H1 (cell line): Measurements from ENCODE around the gene NDUFA11. TPM values are rescaled to one million over a fixed set of nuclear protein-coding genes. Genes with fewer than 3 reads are reported as not detected.

Source experiments
- CTCF ChIA-PET: fragments of 300-600 bp; sonication (Branson Sonifier 250); formaldehyde crosslinking; loops from one replicate; lab custom pipeline; 2021; ENCODE audit not compliant: partially characterized antibody; lab: Charles Lee
- POLR2A ChIA-PET: fragments of 300-600 bp; sonication (Branson Sonifier 250); formaldehyde crosslinking; loops from one replicate; lab custom pipeline; 2021; ENCODE audit warnings: inconsistent platforms; ENCODE audit not compliant: partially characterized antibody; lab: Charles Lee
- DNase-seq, 2 experiments: peaks; one replicate each; pipeline versions ENCODE4 v3.0.0 to v3.0.0-alpha.2; 2010 to 2022; ENCODE audit warnings: low spot score in 2 of 2, low read depth in 1 of 2, mixed read lengths in 1 of 2
- FAIRE-seq: peaks from 2 replicates; lab custom pipeline; 2011; peaks lifted over from hg19 to GRCh38; lab: Jason Lieb, UNC
- H2AFZ ChIP-seq: 2 replicates; pipeline ENCODE4 v1.8.1; 2012; ENCODE audit warnings: low read length, inconsistent platforms
- H2AK5ac ChIP-seq: 2 replicates; pipeline ENCODE4 v1.6.1; 2013; ENCODE audit warnings: low read depth, low read length
- H2BK120ac ChIP-seq: replicated peaks from 2 replicates; pipeline ENCODE3; 2013; ENCODE audit warnings: low read depth, low read length, inconsistent platforms
- H2BK12ac ChIP-seq: 2 replicates; pipeline ENCODE4 v1.6.1; 2013; ENCODE audit warnings: low read depth, low read length
- H2BK15ac ChIP-seq: 2 replicates; pipeline ENCODE4 v1.6.1; 2013; ENCODE audit warnings: low read length
- H2BK20ac ChIP-seq: 2 replicates; pipeline ENCODE4 v1.6.1; 2013; ENCODE audit warnings: low read length
- H2BK5ac ChIP-seq: 2 replicates; pipeline ENCODE4 v1.6.1; 2013; ENCODE audit warnings: low read depth, low read length
- H3K14ac ChIP-seq: 2 replicates; pipeline ENCODE4 v1.6.1; 2013; ENCODE audit warnings: inconsistent platforms; ENCODE audit not compliant: insufficient read length
- H3K18ac ChIP-seq: 2 replicates; pipeline ENCODE4 v1.6.1; 2013; ENCODE audit warnings: low read length; ENCODE audit errors: extremely low read depth
- H3K23ac ChIP-seq: 2 replicates; pipeline ENCODE4 v1.6.1; 2013; ENCODE audit warnings: inconsistent platforms; ENCODE audit not compliant: insufficient read length
- H3K23me2 ChIP-seq: 2 replicates; pipeline ENCODE4 v1.6.1; 2013; ENCODE audit warnings: low read depth, low read length
- H3K27ac ChIP-seq: 2 replicates; pipeline ENCODE4 v1.6.1; 2011; ENCODE audit warnings: low read depth, low read length, inconsistent platforms
- H3K27me3 ChIP-seq, 4 experiments: replicated peaks in 1 of 4; 1 replicate in 1 of 4; 2 replicates in 3 of 4; pipeline versions ENCODE4 v1.6.1 to v1.8.1; 2011 to 2013; ENCODE audit warnings: low read length in 3 of 4, mild to moderate bottlenecking in 3 of 4, inconsistent platforms in 2 of 4, mixed read lengths in 2 of 4, moderate library complexity in 1 of 4; ENCODE audit not compliant: control insufficient read depth in 3 of 4, insufficient read depth in 3 of 4; ENCODE audit errors: extremely low read depth in 1 of 4
- H3K36me3 ChIP-seq, 4 experiments: 2 replicates each; pipeline versions ENCODE4 v1.6.1 to v1.8.1; 2011 to 2013; ENCODE audit warnings: mild to moderate bottlenecking in 4 of 4, low read length in 3 of 4, moderate library complexity in 2 of 4, control low read depth in 1 of 4, inconsistent platforms in 1 of 4; ENCODE audit not compliant: insufficient read depth in 4 of 4, control insufficient read depth in 2 of 4
- H3K4ac ChIP-seq: replicated peaks from 2 replicates; pipeline ENCODE3; 2013; ENCODE audit warnings: low read length, low read depth, mixed read lengths, inconsistent platforms; ENCODE audit not compliant: insufficient read length
- H3K4me1 ChIP-seq, 4 experiments: replicated peaks in 1 of 4; 1 replicate in 1 of 4; 2 replicates in 3 of 4; pipeline versions ENCODE4 v1.6.1 to v1.8.1; 2011 to 2013; ENCODE audit warnings: low read length in 3 of 4, inconsistent platforms in 2 of 4, mixed read lengths in 1 of 4; ENCODE audit not compliant: insufficient read depth in 4 of 4, control insufficient read depth in 3 of 4
- H3K4me2 ChIP-seq, 2 experiments: 2 replicates each; pipeline versions ENCODE4 v1.6.1 to v1.8.1; 2011 to 2013; ENCODE audit warnings: low read depth in 2 of 2, low read length in 2 of 2, control low read depth in 1 of 2, inconsistent platforms in 1 of 2, mild to moderate bottlenecking in 1 of 2; ENCODE audit not compliant: insufficient read depth in 1 of 2
- H3K4me3 ChIP-seq, 4 experiments: fragments of 200-600, 300-600 bp in 1 of 4; sonication (generic), shearing (Covaris generic), sonication (Bioruptor Twin) in 1 of 4; 2 replicates each; pipeline versions ENCODE4 v1.5.1 to v1.8.1; 2011 to 2016; ENCODE audit warnings: low read length in 4 of 4, low read depth in 3 of 4, control low read depth in 2 of 4, inconsistent platforms in 2 of 4, mild to moderate bottlenecking in 2 of 4, mixed read lengths in 1 of 4, moderate library complexity in 1 of 4; ENCODE audit not compliant: insufficient read depth in 2 of 4; ENCODE audit errors: extremely low read depth in 1 of 4
- H3K56ac ChIP-seq: replicated peaks from 2 replicates; pipeline ENCODE3; 2013; ENCODE audit warnings: low read depth, mild to moderate bottlenecking, mixed read lengths, low read length, inconsistent platforms; ENCODE audit not compliant: insufficient read length
- H3K79me1 ChIP-seq: 2 replicates; pipeline ENCODE4 v1.6.1; 2013; ENCODE audit warnings: low read depth, low read length, control low read depth
- H3K79me2 ChIP-seq, 2 experiments: 2 replicates each; pipeline versions ENCODE4 v1.6.1 to v1.8.1; 2012 to 2013; ENCODE audit warnings: low read length in 2 of 2, mild to moderate bottlenecking in 2 of 2, inconsistent platforms in 1 of 2; ENCODE audit not compliant: insufficient read depth in 2 of 2, control insufficient read depth in 1 of 2
- H3K9ac ChIP-seq, 4 experiments: replicated peaks in 1 of 4; 1 replicate in 1 of 4; 2 replicates in 3 of 4; pipeline versions ENCODE4 v1.6.1 to v1.8.1; 2011 to 2013; ENCODE audit warnings: low read depth in 3 of 4, low read length in 3 of 4, control low read depth in 2 of 4, mild to moderate bottlenecking in 2 of 4, moderate library complexity in 2 of 4, inconsistent platforms in 1 of 4; ENCODE audit errors: extremely low read depth in 1 of 4
- H3K9me3 ChIP-seq, 2 experiments: 2 replicates each; pipeline versions ENCODE4 v1.6.1 to v1.8.1; 2012 to 2013; ENCODE audit warnings: mild to moderate bottlenecking in 2 of 2, moderate library complexity in 2 of 2, control low read depth in 1 of 2, inconsistent platforms in 1 of 2, low read depth in 1 of 2, low read length in 1 of 2, mixed read lengths in 1 of 2; ENCODE audit not compliant: insufficient read depth in 2 of 2
- H4K20me1 ChIP-seq, 2 experiments: replicated peaks in 1 of 2; 2 replicates each; pipeline versions ENCODE3 to v1.8.1; 2011 to 2013; ENCODE audit warnings: inconsistent platforms in 2 of 2, low read length in 2 of 2, mild to moderate bottlenecking in 1 of 2; ENCODE audit not compliant: insufficient read depth in 2 of 2, control insufficient read depth in 1 of 2
- H4K5ac ChIP-seq: 2 replicates; pipeline ENCODE4 v1.6.1; 2013; ENCODE audit warnings: low read length, low read depth, mixed read lengths, inconsistent platforms; ENCODE audit not compliant: insufficient read length
- H4K8ac ChIP-seq: 2 replicates; pipeline ENCODE4 v1.8.0; 2013; ENCODE audit warnings: mild to moderate bottlenecking, moderate library complexity, low read length, inconsistent platforms; ENCODE audit not compliant: insufficient read depth; ENCODE audit errors: extremely low read depth
- H4K91ac ChIP-seq: replicated peaks from 2 replicates; pipeline ENCODE3; 2013; ENCODE audit warnings: low read length, mixed read lengths, inconsistent platforms; ENCODE audit not compliant: insufficient read length
- ASH2L ChIP-seq: fragments of 200-600, 300-600 bp; sonication (generic); IDR thresholded peaks from one replicate; pipeline ENCODE4 v1.7.1; 2017; ENCODE audit warnings: low read length
- BCL11A ChIP-seq, 2 experiments: IDR thresholded peaks; one replicate each; pipeline ENCODE4 v1.6.1; 2011; ENCODE audit warnings: low read depth in 2 of 2, low read length in 2 of 2, mild to moderate bottlenecking in 2 of 2
- BRCA1 ChIP-seq: IDR thresholded peaks from 2 replicates; pipeline ENCODE4 v1.6.1; 2012; ENCODE audit warnings: low read depth, low read length, improper control_type of control experiment
- E2F6 ChIP-seq: IDR thresholded peaks from 2 replicates; pipeline ENCODE4 v1.6.1; 2012; ENCODE audit warnings: inconsistent platforms
- FOSL1 ChIP-seq: IDR thresholded peaks from 2 replicates; pipeline ENCODE4 v1.6.1; 2011; ENCODE audit warnings: mild to moderate bottlenecking, low read depth, low read length, moderate library complexity; ENCODE audit not compliant: insufficient read depth
- JUND ChIP-seq: IDR thresholded peaks from 2 replicates; pipeline ENCODE4 v1.6.1; 2011; ENCODE audit warnings: mild to moderate bottlenecking, improper control_type of control experiment, low read length
- KDM1A ChIP-seq: fragments of 200-600, 300-600 bp; sonication (generic); IDR thresholded peaks from 2 replicates; pipeline ENCODE4 v1.7.1; 2016; ENCODE audit warnings: mild to moderate bottlenecking, low read length, borderline replicate concordance
- POU5F1 ChIP-seq: IDR thresholded peaks from 2 replicates; pipeline ENCODE4 v1.6.1; 2011; ENCODE audit warnings: low read depth, mild to moderate bottlenecking, low read length, moderate library complexity
- SIN3A ChIP-seq, 2 experiments: IDR thresholded peaks in 1 of 2; conservative IDR thresholded peaks in 1 of 2; 2 replicates each; pipeline ENCODE4 v1.6.1; 2011 to 2012; ENCODE audit warnings: low read length in 2 of 2, improper control_type of control experiment in 1 of 2, low read depth in 1 of 2, mild to moderate bottlenecking in 1 of 2
- SP4 ChIP-seq: IDR thresholded peaks from 2 replicates; pipeline ENCODE4 v1.6.1; 2012; ENCODE audit warnings: low read length, inconsistent platforms
- SUZ12 ChIP-seq: fragments of 200-600 bp; sonication (generic); IDR thresholded peaks from 2 replicates; pipeline ENCODE4 v1.6.1; 2012; ENCODE audit warnings: mild to moderate bottlenecking, inconsistent platforms, low read length, moderate library complexity, mixed read lengths
- TAF1 ChIP-seq: IDR thresholded peaks from 2 replicates; pipeline ENCODE4 v1.6.1; 2011; ENCODE audit warnings: mild to moderate bottlenecking, low read depth, low read length
- TAF7 ChIP-seq: optimal IDR thresholded peaks from 2 replicates; pipeline ENCODE3; 2011; ENCODE audit warnings: low read depth, mild to moderate bottlenecking, inconsistent platforms, low read length, moderate library complexity, borderline replicate concordance
- TEAD4 ChIP-seq: IDR thresholded peaks from 2 replicates; pipeline ENCODE4 v1.6.1; 2012; ENCODE audit warnings: low read depth, low read length, inconsistent platforms, mixed read lengths
- WGBS, 2 experiments: shearing (Covaris generic) in 1 of 2; methylation state at CpG; one replicate each; pipeline versions ENCODE4 v1.1.6 to v1.1.7; 2013 to 2015; ENCODE audit warnings: low lambda C conversion rate in 2 of 2, mixed read lengths in 2 of 2, inconsistent platforms in 1 of 2, low coverage in 1 of 2, missing lambda C conversion rate in 1 of 2; ENCODE audit not compliant: insufficient replicate concordance in 2 of 2, insufficient coverage in 1 of 2, insufficient read length in 1 of 2; ENCODE audit errors: extremely low coverage in 1 of 2, missing lambda C conversion rate in 1 of 2; 5-methylcytosine and 5-hydroxymethylcytosine counted together
- polyA plus RNA-seq, 7 experiments: library from polyadenylated mRNA; depleted of rRNA in 3 of 7; stranded (reverse) in 5 of 7; unstranded in 2 of 7; fragments of >200 nt in 5 of 7; fragments of 200-250 nt in 2 of 7; gene quantifications; 1 replicate in 5 of 7; 2 replicates in 1 of 7; 4 replicates in 1 of 7; pipeline versions ENCODE4 v1.2.1 to v1.2.3, GENCODE V29; 2011 to 2013; ENCODE audit warnings: missing spikeins in 2 of 7, mixed read lengths in 2 of 7
- total RNA-seq: library from RNA; stranded (reverse); fragmentation: NEBNext Ultra II Directional; extraction: Animal tissue kit (Norgen Biotek cat#: 25700); gene quantifications from 2 replicates; pipeline ENCODE4 v1.2.1, GENCODE V29; 2021

NDUFA11 gene
- total and polyA plus RNA-seq, 2 of the 8 experiments (the other 6 are each of a cell fraction or from before 2014, with no cell fraction given) = 205 to 1,037 TPM

GRCh38 chr19:5900976-5901375, 2.6 kb downstream of the NDUFA11 start:
- no peak overlapping the region for H2BK120ac ChIP-seq
- peaks cover 3 to 37% of the 10 kb centered on the region in 2 experiments; a peak in 3 of 4 replicates for H3K79me2 ChIP-seq
- H3K4me1 ChIP-seq = peaks cover 0 to 5% (median 0%) of the 10 kb centered on the region in 4 experiments; a peak in 4 of 7 replicates
- TF ChIP-seq SUZ12 (no peak), SP4 (no peak), ASH2L (no peak), BCL11A (IDR thresholded peaks at IDR 0.05; ENCODE audit: low read depth in 2 of 2, low read length in 2 of 2) (no peak), POU5F1 (no peak), FOSL1 (no peak), SIN3A (conservative IDR thresholded peaks at IDR 0.05 in 1 of 2, IDR thresholded peaks at IDR 0.05 in 1 of 2; ENCODE audit: low read depth in 1 of 2, low read length in 2 of 2) (no peak), TAF7 (no peak), E2F6 (no peak), TAF1 (no peak), KDM1A (no peak), TEAD4 (no peak), JUND (no peak), BRCA1 (no peak)

More at GRCh38 chr19:5900976-5901375, 2.6 kb downstream of the NDUFA11 start:
- Histone ChIP-seq H3K14ac (no peak overlapping the region), H3K27me3 (no peaks in the 10 kb centered on the region), H2BK15ac (no peak overlapping the region), H3K4me3 (no peak overlapping the region), H2AFZ (no peak overlapping the region), H4K20me1 (peaks cover 8 to 18% of the 10 kb centered on the region in 2 experiments), H3K36me3 (peaks cover 0 to 6% (median 3%) of the 10 kb centered on the region in 4 experiments; a peak in 4 of 8 replicates), H3K56ac (no peak overlapping the region), H4K8ac (no peak overlapping the region; the same call in 1 of the 2 replicates), H2BK12ac (no peak overlapping the region), H3K79me1 (peaks cover 7% of the 10 kb centered on the region), H3K9ac (no peak overlapping the region), H3K4ac (no peak overlapping the region), H3K27ac (no peak overlapping the region), H3K18ac (no peak overlapping the region), H3K23ac (no peak overlapping the region), H2AK5ac (no peak overlapping the region), H3K23me2 (peaks cover 9% of the 10 kb centered on the region), H3K9me3 (no peaks in the 10 kb centered on the region), H2BK5ac (no peak overlapping the region), H4K5ac (no peak overlapping the region), H2BK20ac (no peak overlapping the region), H4K91ac (no peak overlapping the region), H3K4me2 (no peak overlapping the region)
- ChIA-PET CTCF (interaction anchor here (3.3 to 6.5 kb wide), 2 partner anchors 9 to 97 kb away, joined by 20 to 43 read pairs; partner anchors contain the start of gene NRTN), POLR2A (interaction anchor here (4.6 to 6.1 kb wide), 2 partner anchors 9 to 73 kb away, joined by 25 to 49 read pairs; no protein-coding TSS in a partner anchor)
- FAIRE-seq = no peak
- DNase-seq = no peak
- 96% methylated on average over 8 of the region's 8 CpGs; no CpG with 5 or more reads in 1 of the 2 experiments for WGBS, 2 experiments
